ENCODE results near the gene FZR1. TPM values are rescaled to one million over a fixed set of nuclear protein-coding genes. Genes with fewer than 3 reads are reported as not detected.

Gene FZR1
- total RNA-seq, 6 experiments from 2014 or later, result 18.7 to 34.1 (median 23.8) TPM

DNA sequence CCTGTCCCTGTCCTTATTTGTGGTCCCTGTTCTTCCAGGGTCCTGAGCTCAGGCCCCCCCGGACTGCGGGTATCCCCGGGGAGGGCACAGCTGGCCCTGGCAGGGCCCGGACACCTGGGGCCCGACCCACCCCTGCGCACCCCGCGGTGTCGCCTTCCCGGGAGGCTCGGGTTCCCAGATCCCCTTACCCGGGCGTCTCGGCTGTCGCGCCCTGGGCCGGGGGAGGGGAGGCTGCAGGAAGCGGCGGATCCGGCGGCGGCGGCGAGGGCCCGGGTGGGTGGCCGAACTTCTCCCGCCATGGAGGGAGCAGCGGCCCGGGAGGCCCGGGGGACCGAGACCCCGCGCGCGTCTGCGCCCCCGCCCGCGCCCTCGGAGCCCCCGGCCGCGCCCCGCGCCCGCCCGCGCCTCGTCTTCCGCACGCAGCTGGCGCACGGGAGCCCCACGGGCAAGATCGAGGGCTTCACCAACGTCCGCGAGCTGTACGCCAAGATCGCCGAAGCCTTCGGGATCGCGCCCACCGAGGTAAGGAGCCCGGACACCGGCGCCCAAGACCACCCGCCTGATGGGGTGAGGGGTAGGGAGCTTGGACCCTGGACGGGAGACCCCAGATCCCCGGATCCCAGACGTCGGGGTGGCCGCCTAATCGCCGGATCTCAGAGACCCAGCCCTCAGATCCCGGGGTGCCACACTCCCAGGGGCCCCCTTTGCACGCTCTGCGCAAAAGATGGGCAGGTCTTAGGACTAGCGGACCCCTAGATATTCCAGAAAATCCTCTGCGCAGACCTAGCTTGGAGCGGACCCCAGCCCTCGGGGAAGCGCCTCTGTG is 79.4 kb downstream of the FZR1 start, which contains the start of gene GIPC3:
TSS of gene GIPC3 (plus strand) at position 178 of the 826 bp plus-strand sequence. CDS start at position 298, 120 bp downstream.
- WGBS (ENCODE audit: insufficient coverage, low coverage, low lambda C conversion rate, missing lambda C conversion rate), result under 1% methylated on average over 17 of the region's 84 CpGs
- ATAC-seq (peak in 3 of 4 donors; percentile 16 to 27 (median 20)), DNase-seq (no peak)
- no peaks in the 10 kb centered on the region for H3K4me1 ChIP-seq
- H3K36me3 ChIP-seq, result no peaks in the 10 kb centered on the region
- no peak for TF ChIP-seq POLR2A (IDR thresholded peaks at IDR 0.05)
- TF ChIP-seq CTCF (IDR thresholded peaks at IDR 0.05), result no peak
- no peaks in the 10 kb centered on the region for H3K9me3 ChIP-seq
- H3K27ac ChIP-seq, result no peak within 1 kb of the TSS
- H3K4me3 ChIP-seq, result peak within 1 kb of the TSS; percentile 12 to 28 (median 26)
- H3K27me3 ChIP-seq, result no peaks in the 10 kb centered on the region
- intact Hi-C loops (cut with DNase I), result no loop called here

DNA sequence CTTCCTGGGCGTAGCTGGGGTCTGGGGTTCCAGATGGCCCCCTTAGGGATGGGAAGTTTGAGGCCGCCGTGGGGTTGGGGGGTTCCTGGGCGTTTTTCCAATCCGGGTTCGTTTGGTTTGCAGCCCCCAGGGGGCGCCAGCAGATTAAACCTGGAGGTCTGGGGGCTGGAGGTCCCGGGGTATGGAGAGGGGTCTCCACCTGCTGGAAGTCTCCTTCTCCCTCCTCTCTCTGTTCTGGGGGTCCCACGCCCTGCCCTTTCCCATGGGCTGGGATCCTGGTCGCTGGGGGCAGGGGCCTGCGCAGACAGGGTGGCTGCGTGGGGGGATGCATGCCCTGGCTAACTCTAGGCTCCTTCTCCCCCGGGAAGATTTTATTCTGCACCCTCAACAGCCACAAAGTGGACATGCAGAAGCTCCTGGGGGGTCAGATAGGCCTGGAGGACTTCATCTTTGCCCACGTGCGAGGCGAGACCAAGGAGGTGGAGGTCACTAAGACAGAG is 80.1 kb downstream of the FZR1 start:
- H3K27ac ChIP-seq, result no peak overlapping the region
- intact Hi-C loops (cut with DNase I), result no loop called here
- peak in 3 of 4 donors; percentile 16 to 50 (median 34) for ATAC-seq

DNA sequence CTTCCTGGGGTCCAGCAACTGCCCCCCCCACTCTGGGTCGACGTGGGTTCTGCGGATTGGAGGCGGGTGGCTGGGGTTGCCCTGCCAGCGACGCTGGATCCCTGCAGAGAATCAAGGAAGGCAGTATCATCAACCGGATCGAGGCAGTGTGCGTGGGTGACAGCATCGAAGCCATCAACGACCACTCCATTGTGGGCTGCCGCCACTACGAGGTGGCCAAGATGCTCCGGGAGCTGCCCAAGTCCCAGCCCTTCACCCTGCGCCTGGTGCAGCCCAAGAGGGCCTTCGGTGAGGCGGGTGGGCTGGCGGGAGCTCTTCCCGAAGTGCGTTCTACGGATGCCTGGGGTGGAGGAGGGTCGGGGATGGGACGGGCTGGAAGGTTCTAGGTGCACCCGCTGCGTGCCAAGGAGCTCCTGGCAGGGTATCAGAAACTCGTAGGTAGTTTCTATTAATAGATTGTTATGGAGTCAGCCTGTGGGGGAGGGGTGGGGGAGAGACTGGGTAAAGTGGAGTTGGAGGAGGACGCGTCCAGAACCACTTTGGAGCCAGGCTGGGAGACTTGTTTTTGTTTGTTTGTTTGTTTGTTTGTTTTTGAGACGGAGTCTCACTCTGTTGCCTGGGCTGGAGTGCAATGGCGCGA is 80.7 kb downstream of the FZR1 start:
- TF ChIP-seq POLR2A (IDR thresholded peaks at IDR 0.05) (no peak), CTCF (IDR thresholded peaks at IDR 0.05) (no peak)
- peaks cover 0 to under 1% (median 0%) of the 10 kb centered on the region in 4 donors for H3K4me1 ChIP-seq
- intact Hi-C loops (cut with DNase I), result no loop called here
- no peaks in the 10 kb centered on the region for H3K27me3 ChIP-seq
- H3K36me3 ChIP-seq, result no peaks in the 10 kb centered on the region
- no peak overlapping the region for H3K4me3 ChIP-seq
- WGBS (ENCODE audit: insufficient coverage, low coverage, low lambda C conversion rate, missing lambda C conversion rate), result 49% methylated on average over 4 of the region's 31 CpGs
- DNase-seq, result no peak
- H3K27ac ChIP-seq, result no peak overlapping the region
- H3K9me3 ChIP-seq, result no peaks in the 10 kb centered on the region
- peak in 3 of 4 donors; percentile 13 to 35 (median 16) for ATAC-seq

More for the DNA sequence above, 80.1 kb downstream of the FZR1 start:
- TF ChIP-seq CTCF (IDR thresholded peaks at IDR 0.05) (peak; percentile 31 to 34 (median 33)), POLR2A (IDR thresholded peaks at IDR 0.05) (no peak)
- H3K9me3 ChIP-seq, result no peaks in the 10 kb centered on the region
- no peak for DNase-seq
- no peaks in the 10 kb centered on the region for H3K4me1 ChIP-seq
- H3K36me3 ChIP-seq, result no peaks in the 10 kb centered on the region
- no peaks in the 10 kb centered on the region for H3K27me3 ChIP-seq
- H3K4me3 ChIP-seq, result peak overlapping the region; percentile 7 to 28 (median 26)
- WGBS (ENCODE audit: insufficient coverage, low coverage, low lambda C conversion rate, missing lambda C conversion rate), result 8% methylated on average over 5 of the region's 16 CpGs

Small RNA genes lying within 50 kb of the gene (small RNA-seq; reads per million reads assigned to genes)
- gene AC005786.1, result 0 reads per million in 2 experiments
- gene RF00212, result 0 reads per million in 2 experiments

Other genes with a start within 250 kb of the FZR1 start
- gene NFIC, start 139.7 kb upstream of the FZR1 start, total RNA-seq, result 100 to 1,000 TPM in 4 of 6 experiments, 10 to 100 TPM in 2; 94.6 to 168 (median 120) TPM
- gene SMIM24, start 25.8 kb upstream of the FZR1 start, total RNA-seq, result 10 to 100 TPM in 1 of 6 experiments, 1 to 10 TPM in 4, not detected in 1; 2.1 to 38.1 (median 6.6) TPM
- not detected for gene SMIM44, start 22.9 kb upstream of the FZR1 start, total RNA-seq
- gene DOHH, start 5.6 kb upstream of the FZR1 start, total RNA-seq, result 10 to 100 TPM in 1 of 6 experiments, 1 to 10 TPM in 5; 3.7 to 16.7 (median 4.9) TPM
- gene TEKTIP1, start 32.9 kb downstream of the FZR1 start, total RNA-seq, result 1 to 10 TPM in 3 of 6 experiments, not detected in 3; 1.1 to 1.6 (median 1.3) TPM
- gene MFSD12, start 51.3 kb downstream of the FZR1 start, total RNA-seq, result 100 to 1,000 TPM in 1 of 6 experiments, 10 to 100 TPM in 5; 23.8 to 114 (median 31.5) TPM
- 10 to 100 TPM; 30.7 to 58.6 (median 33.3) TPM for gene HMG20B, start 66.6 kb downstream of the FZR1 start, total RNA-seq
- 1 to 10 TPM in 2 of 6 experiments, under 1 TPM in 4; 0.51 to 1.6 (median 0.80) TPM for gene GIPC3, start 79.2 kb downstream of the FZR1 start, total RNA-seq
- 10 to 100 TPM in 1 of 6 experiments, 1 to 10 TPM in 5; 2.8 to 10.4 (median 4.7) TPM for gene TBXA2R, start 100.6 kb downstream of the FZR1 start, total RNA-seq
- gene CACTIN, start 120.5 kb downstream of the FZR1 start, total RNA-seq, result 10 to 100 TPM in 4 of 6 experiments, 1 to 10 TPM in 2; 8.4 to 14.9 (median 10.3) TPM
- gene PIP5K1C, start 194.2 kb downstream of the FZR1 start, total RNA-seq, result 1 to 10 TPM; 5.3 to 9.8 (median 7.6) TPM
- gene TJP3, start 202.1 kb downstream of the FZR1 start, total RNA-seq, result 10 to 100 TPM in 5 of 6 experiments, 1 to 10 TPM in 1; 7.9 to 27.0 (median 16.5) TPM